SIG-M5 (cell line): ENCODE data around the gene EIF1AD.
"Not testable (repeated sequence)": the region's sequence is repeated elsewhere in the genome, so short reads cannot be mapped to it uniquely, and the experiment has no call there.

Source experiments
- DNase-seq: peaks from one replicate; lab custom pipeline; 2025; lab: John Stamatoyannopoulos, UW

The EIF1AD gene

DNA sequence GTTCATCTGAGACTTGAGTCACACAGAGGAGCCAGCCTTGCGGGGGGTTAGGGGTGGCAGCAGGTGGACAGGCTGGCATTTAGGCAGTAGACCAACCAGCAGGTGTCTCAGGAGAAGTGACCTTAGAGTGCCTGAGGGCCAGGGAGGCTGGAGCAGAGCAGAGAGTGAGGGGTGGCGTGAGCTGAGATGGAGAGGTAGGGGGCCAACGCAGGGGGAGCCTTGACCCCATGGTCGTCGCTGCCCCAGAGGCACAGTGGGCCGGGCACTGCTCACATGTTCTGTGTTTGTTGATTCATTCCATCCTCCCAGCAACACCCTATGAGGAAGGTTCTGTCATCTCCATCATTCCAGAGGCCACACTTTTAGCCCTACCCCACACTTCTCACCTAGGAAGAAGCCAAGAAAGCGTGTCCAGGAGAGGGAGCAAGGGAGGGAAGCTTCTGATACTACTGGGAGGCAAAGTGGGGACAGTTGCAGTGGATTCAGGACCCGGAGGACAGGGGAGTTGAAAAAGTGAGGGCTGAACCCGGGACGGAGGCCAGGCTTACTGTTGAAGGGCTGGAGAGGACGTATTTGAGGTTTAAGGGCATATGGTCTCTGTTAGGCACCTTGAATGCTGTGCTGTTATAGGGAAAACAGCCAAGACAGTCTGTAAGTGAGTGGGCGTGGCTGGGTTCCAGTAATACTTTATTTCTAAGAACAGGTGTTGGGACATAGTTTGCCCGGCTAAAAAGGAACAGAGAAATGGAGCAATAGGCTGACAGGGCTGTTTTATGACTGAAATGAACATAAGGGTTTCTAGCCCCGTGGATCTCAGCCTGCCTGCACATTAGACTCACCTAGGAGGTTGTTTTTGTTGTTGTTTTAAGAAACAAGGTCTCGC, 33.1 kb downstream of the EIF1AD start:
- DNase-seq = no peak

DNA sequence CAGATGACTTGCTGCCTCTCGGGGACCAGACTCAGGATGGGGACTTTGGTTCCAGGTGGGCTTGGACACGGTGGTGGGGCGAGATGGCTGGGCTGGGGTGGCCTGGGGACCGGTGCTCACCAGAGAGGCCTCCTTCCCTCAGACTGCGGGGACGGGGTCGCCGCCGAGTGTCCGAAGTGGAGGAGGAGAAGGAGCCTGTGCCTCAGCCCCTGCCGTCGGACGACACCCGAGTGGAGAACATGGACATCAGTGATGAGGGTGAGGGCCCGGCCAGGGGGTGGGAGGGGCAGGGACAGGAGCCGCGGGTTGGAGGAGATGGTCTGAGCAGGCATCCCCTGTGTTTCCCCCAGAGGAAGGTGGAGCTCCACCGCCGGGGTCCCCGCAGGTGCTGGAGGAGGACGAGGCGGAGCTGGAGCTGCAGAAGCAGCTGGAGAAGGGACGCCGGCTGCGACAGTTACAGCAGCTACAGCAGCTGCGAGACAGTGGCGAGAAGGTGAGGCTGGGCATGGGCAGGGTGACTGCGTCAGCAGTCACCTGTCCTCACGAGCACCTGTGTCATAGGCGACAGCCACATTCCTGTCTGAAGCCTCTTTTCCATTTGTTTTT, 34.5 kb downstream of the EIF1AD start:
- DNase-seq = no peak

DNA sequence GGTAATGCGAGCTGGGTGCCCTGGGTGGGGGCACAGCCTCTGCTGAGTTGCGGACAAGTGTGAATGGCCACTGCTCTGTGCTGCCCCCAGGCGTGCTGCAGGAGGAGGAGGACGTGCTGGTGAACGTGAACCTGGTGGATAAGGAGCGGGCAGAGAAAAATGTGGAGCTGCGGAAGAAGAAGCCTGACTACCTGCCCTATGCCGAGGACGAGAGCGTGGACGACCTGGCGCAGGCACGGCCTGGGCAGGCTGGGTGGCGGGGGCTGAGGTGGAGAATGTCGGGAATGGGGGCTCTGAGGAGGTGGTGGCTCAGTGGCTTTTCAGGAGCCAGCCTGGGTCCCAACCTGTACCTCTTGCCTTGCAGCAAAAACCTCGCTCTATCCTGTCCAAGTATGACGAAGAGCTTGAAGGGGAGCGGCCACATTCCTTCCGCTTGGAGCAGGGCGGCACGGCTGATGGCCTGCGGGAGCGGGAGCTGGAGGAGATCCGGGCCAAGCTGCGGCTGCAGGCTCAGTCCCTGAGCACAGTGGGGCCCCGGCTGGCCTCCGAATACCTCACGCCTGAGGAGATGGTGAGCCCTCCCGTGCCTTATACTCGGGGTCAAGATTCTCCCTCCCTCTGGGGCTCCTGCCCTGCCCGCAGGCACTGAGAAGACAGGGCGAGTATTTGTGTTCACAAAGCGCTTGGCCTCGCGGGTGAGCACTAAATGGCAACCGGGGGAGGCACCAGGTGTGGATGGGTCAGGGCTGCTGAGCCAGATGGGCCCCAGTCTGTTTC, 35.8 kb downstream of the EIF1AD start:
- DNase-seq = no peak

DNA sequence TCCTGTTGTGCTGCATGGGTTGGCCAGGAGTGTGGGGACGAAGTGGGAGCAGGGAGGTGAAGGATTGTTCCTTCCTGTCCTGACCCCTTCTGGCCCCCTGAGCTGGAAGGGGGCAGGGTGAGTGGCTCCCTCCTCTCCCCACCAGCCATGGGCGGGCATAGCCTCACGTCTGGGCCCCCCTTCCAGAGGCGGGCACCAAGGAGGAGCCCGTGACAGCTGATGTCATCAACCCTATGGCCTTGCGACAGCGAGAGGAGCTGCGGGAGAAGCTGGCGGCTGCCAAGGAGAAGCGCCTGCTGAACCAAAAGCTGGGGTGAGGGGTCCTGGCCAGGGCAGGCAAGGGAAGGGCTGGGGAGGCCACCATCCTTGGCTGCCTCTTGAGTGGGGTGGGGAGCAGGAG, 37.1 kb downstream of the EIF1AD start:
- DNase-seq = no peak

DNA sequence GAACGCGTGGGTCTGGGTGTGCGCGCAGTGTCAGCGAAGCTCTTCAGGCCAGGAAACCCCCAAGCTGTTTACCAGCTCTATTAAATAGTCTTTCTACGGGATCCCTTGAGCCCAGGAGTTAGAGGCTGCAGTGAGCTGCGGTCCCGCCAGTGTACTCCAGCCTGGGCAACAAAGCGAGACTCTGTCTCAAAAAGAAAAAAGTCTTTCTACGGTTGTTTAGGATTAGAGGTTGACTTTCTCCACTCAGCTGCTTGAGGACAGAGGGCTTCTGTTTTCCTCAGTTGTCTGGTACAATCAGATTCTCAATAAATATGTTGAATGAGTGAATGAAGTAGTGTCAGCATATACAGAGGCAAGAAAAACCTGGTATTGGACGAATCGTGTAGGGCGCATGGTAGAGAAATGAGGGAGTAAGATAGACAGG, 39.8 kb downstream of the EIF1AD start:
- DNase-seq = no peak

DNA sequence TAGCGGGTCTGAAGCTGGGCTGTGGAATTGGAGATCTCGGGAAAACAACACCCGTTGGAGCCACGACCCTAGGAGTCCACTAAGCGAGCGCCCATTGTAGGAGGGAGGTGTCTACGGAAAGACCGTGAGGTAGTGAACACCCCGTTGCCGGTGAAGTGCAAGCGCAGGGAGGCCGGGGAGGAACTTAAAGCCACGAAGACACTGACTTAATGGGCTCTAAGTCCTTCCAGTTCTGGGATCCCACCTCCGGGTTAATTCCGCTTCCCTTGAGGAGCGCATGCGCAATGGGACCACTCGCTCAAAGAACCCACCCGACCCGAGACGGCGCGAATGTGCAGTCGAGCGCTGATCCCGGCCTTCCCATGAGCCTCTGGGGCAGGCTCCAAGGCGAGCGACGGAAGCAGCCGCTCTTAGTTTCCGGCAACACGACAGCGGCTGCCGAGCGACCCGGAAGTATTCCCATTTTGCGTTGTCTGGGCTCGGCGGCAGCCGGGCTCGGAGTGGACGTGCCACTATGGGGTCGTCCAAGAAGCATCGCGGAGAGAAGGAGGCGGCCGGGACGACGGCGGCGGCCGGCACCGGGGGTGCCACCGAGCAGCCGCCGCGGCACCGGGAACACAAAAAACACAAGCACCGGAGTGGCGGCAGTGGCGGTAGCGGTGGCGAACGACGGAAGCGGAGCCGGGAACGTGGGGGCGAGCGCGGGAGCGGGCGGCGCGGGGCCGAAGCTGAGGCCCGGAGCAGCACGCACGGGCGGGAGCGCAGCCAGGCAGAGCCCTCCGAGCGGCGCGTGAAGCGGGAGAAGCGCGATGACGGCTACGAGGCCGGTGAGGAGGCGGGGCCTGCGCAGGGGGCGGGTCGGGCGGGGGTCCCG, 40.5 kb downstream of the EIF1AD start, which contains the start of gene SART1:
SART1 (plus strand) TSS at position 468 of the 874 bp plus-strand sequence; CDS start at position 515, 47 bp downstream.
- DNase-seq = peak; percentile 91

DNA sequence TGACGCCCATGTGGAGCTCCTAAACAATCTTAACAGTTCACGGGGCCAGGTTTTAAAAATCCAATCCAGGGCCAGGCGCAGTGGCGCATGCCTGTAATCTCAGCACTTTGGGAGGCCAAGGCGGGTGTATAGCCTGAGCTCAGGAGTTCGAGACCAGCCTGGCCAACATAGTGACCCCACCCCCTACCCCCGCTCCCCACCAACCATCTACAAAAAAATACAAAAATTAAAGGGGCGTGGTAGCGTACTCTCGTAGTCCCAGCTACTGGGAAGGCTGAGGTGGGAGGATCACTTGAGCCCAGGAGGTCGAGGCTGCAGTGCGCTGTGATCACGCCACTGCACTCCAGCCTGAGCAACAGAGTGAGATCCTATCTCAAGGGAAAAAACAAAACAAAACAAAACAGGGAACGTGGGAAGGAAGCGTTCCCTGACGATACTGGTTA, 41.1 kb downstream of the EIF1AD start:
- no peak for DNase-seq

DNA sequence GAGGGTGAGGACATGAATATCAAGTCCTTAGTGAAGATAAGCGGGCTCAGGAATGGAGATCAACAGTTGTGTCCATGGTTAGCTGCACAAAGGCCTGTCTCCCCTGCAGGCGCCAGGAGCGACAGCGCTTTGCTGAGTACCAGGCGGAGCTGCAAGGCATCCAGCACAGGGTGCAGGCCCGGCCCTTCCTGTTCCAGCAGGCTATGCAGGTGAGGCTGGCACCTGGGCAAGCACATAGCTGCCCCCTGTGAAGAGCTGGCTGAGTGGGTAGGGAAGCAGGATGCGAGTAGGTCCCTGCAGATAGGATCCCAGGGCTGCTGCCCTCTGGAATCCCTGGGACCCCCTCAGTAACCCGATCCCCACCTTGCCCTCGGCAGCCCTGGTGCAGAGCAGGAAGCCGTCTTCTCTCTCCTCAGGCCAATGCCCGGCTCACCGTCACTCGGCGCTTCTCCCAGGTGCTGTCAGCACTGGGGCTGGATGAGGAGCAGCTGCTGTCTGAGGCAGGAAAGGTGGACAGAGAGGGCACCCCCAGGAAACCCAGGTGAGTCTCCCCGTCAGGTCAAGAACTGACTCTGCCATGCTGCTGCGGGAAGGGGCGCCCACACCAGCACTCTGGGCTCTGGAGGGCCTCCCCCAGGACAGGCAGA, 43.1 kb downstream of the EIF1AD start:
- DNase-seq = no peak

DNA sequence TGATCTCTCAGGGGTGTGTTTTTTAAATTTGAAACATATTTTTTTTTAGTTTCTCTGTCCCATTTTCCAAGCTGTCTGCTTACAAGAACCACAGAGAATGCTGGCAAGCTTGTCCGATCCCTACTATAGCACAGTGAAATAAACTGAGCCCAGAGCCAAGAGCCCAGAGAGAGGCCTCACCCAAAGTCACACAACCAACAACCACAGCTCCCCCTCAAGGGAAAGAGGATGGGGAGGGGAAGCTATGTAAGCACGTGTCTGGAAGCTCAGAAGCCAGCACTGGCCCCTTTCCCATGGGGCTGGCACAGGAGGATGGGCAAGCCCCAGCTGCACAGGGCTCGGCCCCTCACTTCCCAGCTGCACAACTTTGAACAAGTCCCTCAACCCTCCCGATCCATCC, 43.7 kb downstream of the EIF1AD start:
- no peak for DNase-seq

DNA sequence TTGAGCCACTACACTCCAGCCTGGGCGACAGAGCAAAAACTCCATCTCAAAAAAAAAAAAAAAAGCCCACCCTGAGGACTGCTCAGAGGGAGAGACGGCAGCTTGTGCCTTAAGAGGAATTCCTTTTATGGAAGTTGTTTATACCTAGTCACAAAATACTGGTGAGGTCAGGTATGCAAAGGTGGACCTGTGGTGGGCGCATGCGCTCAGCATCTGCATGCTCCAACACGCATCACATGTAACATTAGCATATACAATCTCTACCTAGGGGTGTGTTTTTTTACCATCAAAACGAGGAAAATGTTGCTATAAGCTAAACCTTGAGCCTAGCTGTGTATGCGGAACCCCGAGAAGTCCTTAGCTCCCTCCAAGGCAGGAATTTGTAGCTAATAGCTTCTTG, 47.2 kb downstream of the EIF1AD start:
- DNase-seq = no peak

DNA sequence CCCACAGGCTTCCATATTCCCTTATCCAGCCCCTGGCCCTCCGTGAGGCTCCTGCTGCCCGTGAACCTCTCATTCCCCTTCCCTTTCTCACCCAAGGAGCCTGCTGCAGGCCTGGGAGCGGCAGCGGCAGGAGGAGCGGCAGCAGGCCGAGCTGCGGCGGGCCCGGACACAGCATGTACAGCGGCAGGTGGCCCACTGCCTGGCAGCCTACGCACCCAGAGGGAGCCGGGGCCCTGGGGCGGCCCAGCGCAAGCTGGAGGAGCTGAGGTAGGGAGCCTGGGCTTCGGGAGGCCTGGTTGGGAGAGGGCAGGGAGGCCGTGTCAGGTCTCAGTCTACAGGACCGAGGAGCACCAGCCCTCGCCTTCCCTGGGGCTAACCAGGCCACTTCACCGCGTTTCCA, 48.5 kb downstream of the EIF1AD start:
- no peak for DNase-seq

DNA sequence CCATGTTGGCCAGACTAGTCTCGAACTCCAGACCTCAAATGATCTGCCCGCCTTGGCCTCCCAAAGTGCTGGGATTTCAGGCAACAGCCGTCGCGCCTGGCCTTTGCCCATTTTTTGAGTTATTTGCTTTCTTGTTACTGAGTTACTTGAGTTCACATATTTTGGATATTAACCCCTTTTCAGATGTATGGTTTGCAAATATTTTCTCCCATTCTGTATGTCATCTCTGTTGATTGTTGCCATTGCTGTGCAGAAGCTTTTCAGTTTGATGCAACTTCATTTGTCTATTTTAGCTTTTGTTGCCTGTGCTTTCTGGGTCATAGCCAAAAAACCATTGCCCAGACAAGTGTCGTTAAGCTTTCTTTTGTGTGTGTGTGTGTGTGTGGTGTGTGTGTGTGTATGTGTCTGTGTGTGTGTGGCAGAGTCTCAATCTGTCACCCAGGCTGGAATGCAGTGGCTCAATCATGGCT, 49.9 kb downstream of the EIF1AD start:
- no peak for DNase-seq

DNA sequence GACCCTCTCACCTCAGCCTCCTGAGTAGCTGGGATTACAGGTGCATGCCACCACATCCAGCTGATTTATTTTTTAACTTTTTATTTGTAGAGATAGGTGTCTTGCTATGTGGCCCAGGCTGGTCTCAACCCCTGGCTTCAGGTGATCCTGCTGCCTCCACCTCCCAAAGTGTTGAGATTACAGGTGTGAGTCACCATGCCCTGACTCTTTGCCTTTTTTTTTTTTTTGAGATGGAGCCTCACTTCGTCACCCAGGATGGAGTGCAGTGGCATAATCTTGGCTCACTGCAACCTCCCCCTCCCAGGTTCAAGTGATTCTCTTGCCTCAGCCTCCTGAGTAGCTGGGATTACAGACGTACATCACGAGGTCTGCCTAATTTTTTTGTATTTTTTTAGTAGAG, 50.3 kb downstream of the EIF1AD start:
- not testable (repeated sequence) for DNase-seq

DNA sequence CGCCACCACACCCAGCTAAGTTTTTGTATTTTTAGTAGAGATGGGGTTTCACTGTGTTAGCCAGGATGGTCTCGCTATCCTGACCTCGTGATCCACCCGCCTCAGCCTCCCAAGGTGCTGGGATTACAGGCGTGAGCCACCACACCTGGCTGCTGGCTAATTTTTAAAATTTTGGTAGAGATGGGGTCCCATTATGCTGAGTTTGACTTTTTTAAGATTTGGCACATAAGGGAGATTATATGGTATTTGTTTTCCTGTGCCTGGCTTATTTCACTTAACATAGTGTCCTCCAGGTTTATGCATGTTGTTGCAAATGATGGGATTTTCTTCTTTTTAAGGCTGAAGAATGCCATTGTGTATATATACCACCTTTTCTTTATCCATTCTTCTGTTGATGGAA, 51.2 kb downstream of the EIF1AD start:
- not testable (repeated sequence) for DNase-seq

DNA sequence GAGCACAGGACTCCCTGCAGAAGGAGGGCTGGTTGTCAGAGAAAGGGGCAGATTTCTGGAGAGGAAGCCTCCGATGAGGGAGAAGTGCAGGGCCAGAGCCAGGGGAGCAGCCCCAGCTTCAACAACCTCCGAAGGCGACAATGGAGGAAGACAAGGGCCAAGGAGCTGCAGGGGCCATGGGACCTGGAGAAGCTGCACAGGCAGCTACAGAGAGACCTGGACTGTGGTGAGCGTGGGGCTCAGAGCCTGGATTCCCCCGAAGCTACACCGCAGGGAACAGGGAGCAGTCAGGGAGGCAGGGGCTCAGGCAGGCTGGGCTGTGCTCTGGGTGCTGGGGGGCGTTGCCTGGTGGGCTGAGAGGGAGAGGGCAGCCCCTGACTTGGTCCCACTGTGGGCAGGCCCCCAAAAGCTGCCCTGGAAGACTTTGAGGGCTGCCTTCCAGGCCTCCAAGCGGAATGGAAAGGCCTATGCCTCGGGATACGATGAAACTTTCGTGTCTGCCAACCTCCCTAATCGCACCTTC, 54.3 kb downstream of the EIF1AD start:
- DNase-seq = no peak

DNA sequence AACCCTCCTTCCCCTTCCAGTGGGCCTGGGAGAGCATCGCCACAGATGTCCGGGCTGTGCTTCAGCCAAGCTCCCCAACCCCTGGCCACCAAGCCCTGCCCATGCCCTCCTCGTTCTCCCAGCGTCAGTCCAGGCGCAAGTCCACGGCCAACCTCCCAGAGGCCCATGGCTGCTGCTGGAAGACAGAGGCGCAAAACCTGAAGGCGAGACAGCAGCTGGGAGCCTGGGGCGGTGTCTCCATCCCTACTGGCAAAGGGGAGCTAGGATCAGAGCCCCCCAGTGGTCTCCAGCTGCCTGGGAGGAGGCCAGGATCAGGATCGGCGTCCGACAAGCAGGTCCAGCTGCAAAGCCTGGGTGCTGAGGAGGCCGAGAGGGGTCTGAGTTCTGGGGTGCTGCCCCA, 54.8 kb downstream of the EIF1AD start:
- DNase-seq = no peak

DNA sequence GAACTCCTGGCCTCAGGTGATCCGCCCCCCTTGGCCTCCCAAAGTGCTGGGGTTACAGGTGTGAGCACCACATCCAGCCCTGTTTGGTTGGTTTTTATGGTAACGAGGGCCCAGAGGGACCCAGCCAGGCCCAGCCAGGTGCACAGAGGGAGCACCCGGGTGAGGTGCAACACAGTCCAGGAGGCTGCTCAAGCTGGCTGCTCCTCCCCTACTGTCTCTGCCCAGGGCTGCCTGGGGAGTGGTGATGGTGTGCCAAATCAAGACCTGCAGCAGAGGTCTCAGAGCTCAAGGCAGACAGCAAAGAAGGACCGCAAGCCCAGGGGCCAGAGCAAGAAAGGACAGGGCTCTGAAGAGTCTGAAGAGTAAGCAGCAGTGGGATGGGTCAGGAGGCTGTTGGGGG, 55.3 kb downstream of the EIF1AD start:
- DNase-seq = no peak
